HepG2 (cell line): ENCODE data around the gene CCDC57. TPM values are rescaled to one million over a fixed set of nuclear protein-coding genes. Genes with fewer than 3 reads are reported as not detected.

Source experiments
- KIAA2018 ChIP-seq: sonication (generic); formaldehyde crosslinking; IDR thresholded peaks from 2 replicates; pipeline ENCODE4 v1.5.0; 2020; ENCODE audit warnings: mild to moderate bottlenecking, missing genetic modification reagents, borderline replicate concordance
- POLR2AphosphoS2 ChIP-seq: IDR thresholded peaks from 2 replicates; pipeline ENCODE4 v1.6.1; 2011; ENCODE audit warnings: low read depth, low read length, improper control_type of control experiment
- RBM39 ChIP-seq: fragments of 200-400 bp; formaldehyde crosslinking; IDR thresholded peaks from one replicate; pipeline ENCODE4 v1.6.1; 2018; ENCODE audit warnings: antibody characterized with exemption, mild to moderate bottlenecking, low read depth, low read length; ENCODE audit not compliant: poor library complexity, severe bottlenecking
- SIX1 ChIP-seq: sonication (generic); formaldehyde crosslinking; IDR thresholded peaks from 2 replicates; pipeline ENCODE4 v1.4.0; 2020; ENCODE audit warnings: missing genetic modification reagents, borderline replicate concordance
- ZBED4 ChIP-seq: sonication (generic); formaldehyde crosslinking; IDR thresholded peaks from 2 replicates; pipeline ENCODE4 v1.4.0; 2020; ENCODE audit warnings: missing genetic modification reagents, borderline replicate concordance
- ZBTB33 ChIP-seq: sonication (generic); formaldehyde crosslinking; IDR thresholded peaks from 2 replicates; pipeline ENCODE4 v1.4.0; 2020; ENCODE audit warnings: missing genetic modification reagents
- ZFP41 ChIP-seq: sonication (generic); formaldehyde crosslinking; IDR thresholded peaks from 2 replicates; pipeline ENCODE4 v1.4.0; 2020; ENCODE audit warnings: mild to moderate bottlenecking, missing genetic modification reagents, borderline replicate concordance
- ZNF441 ChIP-seq: sonication (generic); formaldehyde crosslinking; IDR thresholded peaks from 2 replicates; pipeline ENCODE4 v1.7.0; 2021; ENCODE audit warnings: missing genetic modification reagents, borderline replicate concordance
- ZNF513 ChIP-seq: sonication (generic); formaldehyde crosslinking; conservative IDR thresholded peaks from 2 replicates; pipeline ENCODE4 v1.5.0; 2020; ENCODE audit warnings: missing genetic modification reagents
- ZNF563 ChIP-seq: sonication (generic); formaldehyde crosslinking; IDR thresholded peaks from 2 replicates; pipeline ENCODE4 v1.8.0; 2022; ENCODE audit warnings: mild to moderate bottlenecking, moderate library complexity, missing genetic modification reagents
- polyA plus RNA-seq, 8 experiments: library from polyadenylated mRNA; depleted of rRNA in 3 of 8; stranded (reverse) in 7 of 8; unstranded in 1 of 8; fragments of >200 nt; fragmentation: Illumina TruSeq in 4 of 8; extraction: Trizol in 4 of 8; gene quantifications; 2 replicates each; pipeline versions ENCODE4 v1.2.1 to v1.2.3, GENCODE V29; 2011 to 2016; ENCODE audit warnings: low read depth in 4 of 8, missing spikeins in 1 of 8, mixed read lengths in 1 of 8; ENCODE audit not compliant: insufficient read depth in 1 of 8
- total RNA-seq, 5 experiments: library from RNA; depleted of rRNA; stranded (reverse); fragments of >200 nt; fragmentation: Illumina TruSeq; extraction: Trizol; gene quantifications; 2 replicates each; pipeline ENCODE4 v1.2.3, GENCODE V29; 2016; ENCODE audit warnings: low read depth in 1 of 5

Gene CCDC57
- total and polyA plus RNA-seq, 2 of the 13 experiments (the other 11 are each of a cell fraction or from before 2014, with no cell fraction given), result 59.3 to 59.9 TPM

- TF ChIP-seq KIAA2018 (CRISPR knock-in tag) (0 out of 2 replicates have a peak, but pooled peaks have one; percentile 93), POLR2AphosphoS2 (no peak), ZBTB33 (CRISPR knock-in tag) (peak; percentile 98), ZFP41 (CRISPR knock-in tag) (no peak), ZBED4 (CRISPR knock-in tag) (peak; percentile 64; the same call in 1 of the 2 replicates), ZNF563 (CRISPR knock-in tag) (no peak), RBM39 (peak; percentile 57), ZNF513 (CRISPR knock-in tag) (no peak; the same call in 1 of the 2 replicates), SIX1 (CRISPR knock-in tag) (no peak), ZNF441 (CRISPR knock-in tag) (peak; percentile 82; the same call in 1 of the 2 replicates)
Measured at GRCh38 chr17:82239926-82240505, 27.4 kb upstream of the CCDC57 start (continued).
